Esophagus muscularis mucosa (tissue), 4 donors: ENCODE data around the gene FLNC. TPM values are rescaled to one million over a fixed set of nuclear protein-coding genes. Genes with fewer than 3 reads are reported as not detected.
A peak's percentile ranks its signal among the peaks of the same experiment; 100 is the strongest.

Experiments used
- DNase-seq: peaks from one replicate; pipeline ENCODE4 v3.0.0-alpha.2; 2017; ENCODE audit errors: extremely low spot score
- H3K27ac ChIP-seq, 4 donors: fragments of 200-600 bp; sonication (generic); replicated peaks in 1 of 4; 1 replicate in 3 of 4; 2 replicates in 1 of 4; pipeline ENCODE4 v1.5.1; 2016 to 2019; ENCODE audit warnings: mild to moderate bottlenecking in 1 of 4
- H3K27me3 ChIP-seq, 4 donors: fragments of 200-600 bp; sonication (generic); one replicate each; pipeline versions ENCODE4 v1.5.1 to v1.6.0; 2016 to 2019
- H3K36me3 ChIP-seq, 4 donors: fragments of 200-600 bp; sonication (generic); one replicate each; pipeline ENCODE4 v1.5.1; 2016 to 2019
- H3K4me1 ChIP-seq, 4 donors: fragments of 200-600 bp; sonication (generic); one replicate each; pipeline ENCODE4 v1.5.1; 2016 to 2019
- H3K4me3 ChIP-seq, 4 donors: fragments of 200-600 bp; sonication (generic); 1 replicate in 2 of 4; 2 replicates in 2 of 4; pipeline ENCODE4 v1.5.1; 2016 to 2019; ENCODE audit warnings: mild to moderate bottlenecking in 4 of 4, moderate library complexity in 1 of 4
- H3K9me3 ChIP-seq, 4 donors: fragments of 200-600 bp; sonication (generic); 1 replicate in 3 of 4; 2 replicates in 1 of 4; pipeline ENCODE4 v1.5.1; 2016 to 2019
- EP300 ChIP-seq: sonication (generic); formaldehyde crosslinking; IDR thresholded peaks from one replicate; pipeline ENCODE4 v1.6.1; 2017; ENCODE audit warnings: antibody characterized with exemption
- POLR2A ChIP-seq: fragments of 450-650 bp; IDR thresholded peaks from one replicate; pipeline ENCODE4 v1.6.1; 2017; ENCODE audit warnings: antibody characterized with exemption, moderate library complexity, mild to moderate bottlenecking, low read depth
- POLR2AphosphoS5 ChIP-seq, 2 donors: sonication (generic); formaldehyde crosslinking; IDR thresholded peaks; one replicate each; pipeline ENCODE4 v1.6.1; 2017; ENCODE audit warnings: antibody characterized with exemption in 2 of 2
- WGBS: methylation state at CpG from one replicate; pipeline ENCODE4 v1.1.5; 2018; 5-methylcytosine and 5-hydroxymethylcytosine counted together
- intact Hi-C: fragments of 100-400 bp; cut with DNase I; formaldehyde crosslinking; loops from one replicate; pipeline ENCODE4 v1.15.1; 2023
- total RNA-seq, 4 donors: library from RNA; depleted of rRNA; stranded (reverse); fragments of >200 nt; gene quantifications; one replicate each; pipeline versions ENCODE4 v1.1.0 to v1.2.1, GENCODE V29; 2016
- TF ChIP-seq, protein P1 (sequence below), 3 experiments: fragments of 200-600 bp in 2 of 3; fragments of 450-650 bp in 1 of 3; sonication (generic) in 2 of 3; IDR thresholded peaks; one replicate each; pipeline ENCODE4 v1.5.1; 2017 to 2019; ENCODE audit warnings: antibody characterized with exemption in 3 of 3, mild to moderate bottlenecking in 2 of 3, moderate library complexity in 1 of 3

FLNC gene
- total RNA-seq, 4 donors from 2014 or later = 391 to 932 (median 533) TPM

DNA sequence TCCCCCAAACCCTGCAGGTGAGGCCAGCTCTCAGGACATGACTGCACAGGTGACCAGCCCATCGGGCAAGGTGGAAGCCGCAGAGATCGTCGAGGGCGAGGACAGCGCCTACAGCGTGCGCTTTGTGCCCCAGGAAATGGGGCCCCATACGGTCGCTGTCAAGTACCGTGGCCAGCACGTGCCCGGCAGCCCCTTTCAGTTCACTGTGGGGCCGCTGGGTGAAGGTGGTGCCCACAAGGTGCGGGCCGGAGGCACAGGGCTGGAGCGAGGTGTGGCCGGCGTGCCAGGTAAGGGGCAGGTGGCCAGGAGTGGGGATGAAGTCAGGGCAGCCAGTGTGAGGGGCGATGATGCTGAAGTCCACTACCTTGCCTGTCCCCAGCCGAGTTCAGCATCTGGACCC is 24.2 kb downstream of the FLNC start:
- peak overlapping the region in 1 of 4 donors; percentile 10 for H3K27ac ChIP-seq
- H3K4me1 ChIP-seq = peaks cover 10 to 24% (median 22%) of the 10 kb centered on the region in 4 donors
- TF ChIP-seq POLR2AphosphoS5 (IDR thresholded peaks at IDR 0.05) (no peak), EP300 (no peak), POLR2A (no peak)
- TF ChIP-seq, protein P1, sequence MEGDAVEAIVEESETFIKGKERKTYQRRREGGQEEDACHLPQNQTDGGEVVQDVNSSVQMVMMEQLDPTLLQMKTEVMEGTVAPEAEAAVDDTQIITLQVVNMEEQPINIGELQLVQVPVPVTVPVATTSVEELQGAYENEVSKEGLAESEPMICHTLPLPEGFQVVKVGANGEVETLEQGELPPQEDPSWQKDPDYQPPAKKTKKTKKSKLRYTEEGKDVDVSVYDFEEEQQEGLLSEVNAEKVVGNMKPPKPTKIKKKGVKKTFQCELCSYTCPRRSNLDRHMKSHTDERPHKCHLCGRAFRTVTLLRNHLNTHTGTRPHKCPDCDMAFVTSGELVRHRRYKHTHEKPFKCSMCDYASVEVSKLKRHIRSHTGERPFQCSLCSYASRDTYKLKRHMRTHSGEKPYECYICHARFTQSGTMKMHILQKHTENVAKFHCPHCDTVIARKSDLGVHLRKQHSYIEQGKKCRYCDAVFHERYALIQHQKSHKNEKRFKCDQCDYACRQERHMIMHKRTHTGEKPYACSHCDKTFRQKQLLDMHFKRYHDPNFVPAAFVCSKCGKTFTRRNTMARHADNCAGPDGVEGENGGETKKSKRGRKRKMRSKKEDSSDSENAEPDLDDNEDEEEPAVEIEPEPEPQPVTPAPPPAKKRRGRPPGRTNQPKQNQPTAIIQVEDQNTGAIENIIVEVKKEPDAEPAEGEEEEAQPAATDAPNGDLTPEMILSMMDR (IDR thresholded peaks at IDR 0.05) = no peak
- H3K27me3 ChIP-seq = no peaks in the 10 kb centered on the region
- no peak for DNase-seq
- peaks cover 73 to 93% (median 91%) of the 10 kb centered on the region in 4 donors for H3K36me3 ChIP-seq
- 93% methylated on average over 18 of the region's 21 CpGs for WGBS
- no peaks in the 10 kb centered on the region for H3K9me3 ChIP-seq
- H3K4me3 ChIP-seq = no peak overlapping the region
- intact Hi-C loops = no loop called here

DNA sequence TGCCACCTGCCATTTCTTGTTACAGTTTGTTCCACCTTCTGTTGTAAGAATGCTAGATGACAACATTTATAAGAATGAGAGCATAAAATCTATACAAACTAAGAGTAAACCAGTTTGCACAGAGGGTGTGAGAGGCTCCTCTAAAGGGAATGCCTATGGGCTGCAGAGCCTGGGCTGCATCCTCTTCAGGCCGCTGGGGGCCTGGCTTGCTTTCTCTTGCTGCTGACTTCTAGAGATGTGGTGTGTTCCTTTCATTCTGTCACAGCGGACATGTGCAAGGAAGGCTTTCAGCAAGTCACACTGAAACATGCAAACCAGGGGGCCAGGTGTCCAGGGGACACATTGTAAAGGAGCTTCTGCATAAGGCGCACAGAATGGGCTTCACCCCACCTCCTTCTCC is 25.4 kb downstream of the FLNC start:
- no peak overlapping the region for H3K4me3 ChIP-seq
- 60% methylated on average over 2 of the region's 3 CpGs for WGBS
- H3K36me3 ChIP-seq = peaks cover 63 to 81% (median 79%) of the 10 kb centered on the region in 4 donors
- DNase-seq = no peak
- intact Hi-C loops = no loop called here
- no peaks in the 10 kb centered on the region for H3K9me3 ChIP-seq
- H3K27ac ChIP-seq = peak overlapping the region in 1 of 4 donors; percentile 42
- H3K27me3 ChIP-seq = no peaks in the 10 kb centered on the region
- TF ChIP-seq POLR2A (no peak), POLR2AphosphoS5 (IDR thresholded peaks at IDR 0.05) (no peak), EP300 (no peak)
- H3K4me1 ChIP-seq = peaks cover 22 to 35% (median 33%) of the 10 kb centered on the region in 4 donors

DNA sequence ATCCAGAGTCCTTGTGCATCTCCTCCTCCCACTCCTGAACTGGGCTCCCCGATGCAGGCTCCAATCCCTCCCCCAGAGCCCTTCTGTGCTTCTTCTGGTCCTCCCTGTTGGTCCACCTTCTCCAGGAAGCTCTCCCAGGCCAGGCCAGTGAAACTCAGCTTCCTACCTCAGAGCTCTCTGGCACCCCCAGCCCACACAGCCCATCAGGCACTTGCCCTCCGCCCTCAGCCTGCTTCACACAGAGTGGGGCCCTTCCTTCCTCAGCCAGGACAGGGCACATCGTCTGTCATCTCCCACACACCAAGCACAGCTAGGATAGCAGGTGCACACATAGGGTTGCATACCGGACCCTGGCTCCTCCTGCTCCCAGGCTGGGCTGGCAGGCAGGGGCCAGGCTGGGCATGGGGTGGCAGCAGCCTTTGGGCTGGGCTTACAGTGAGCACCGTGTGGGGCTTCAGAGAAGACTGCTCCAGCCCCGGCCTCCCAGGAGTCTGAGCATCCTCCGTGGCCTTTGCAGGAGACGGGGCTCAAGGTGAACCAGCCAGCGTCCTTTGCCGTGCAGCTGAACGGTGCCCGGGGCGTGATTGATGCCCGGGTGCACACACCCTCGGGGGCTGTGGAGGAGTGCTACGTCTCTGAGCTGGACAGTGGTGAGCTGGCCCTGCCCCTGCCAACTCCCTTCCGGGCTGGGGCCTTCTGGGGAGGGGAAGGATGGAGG is 26.0 kb downstream of the FLNC start:
- WGBS = 79% methylated on average over 6 of the region's 17 CpGs
- Histone ChIP-seq H3K9me3 (no peaks in the 10 kb centered on the region), H3K27ac (peak overlapping the region in 3 of 4 donors; percentile 39 to 53 (median 42)), H3K4me3 (no peak overlapping the region), H3K36me3 (peaks cover 57 to 75% (median 73%) of the 10 kb centered on the region in 4 donors), H3K27me3 (no peaks in the 10 kb centered on the region), H3K4me1 (peaks cover 27 to 41% (median 40%) of the 10 kb centered on the region in 4 donors)
- TF ChIP-seq POLR2AphosphoS5 (IDR thresholded peaks at IDR 0.05) (no peak), EP300 (no peak), POLR2A (no peak)
- TF ChIP-seq, protein P1 (IDR thresholded peaks at IDR 0.05) = no peak
- no peak for DNase-seq
- intact Hi-C loops = no loop called here

DNA sequence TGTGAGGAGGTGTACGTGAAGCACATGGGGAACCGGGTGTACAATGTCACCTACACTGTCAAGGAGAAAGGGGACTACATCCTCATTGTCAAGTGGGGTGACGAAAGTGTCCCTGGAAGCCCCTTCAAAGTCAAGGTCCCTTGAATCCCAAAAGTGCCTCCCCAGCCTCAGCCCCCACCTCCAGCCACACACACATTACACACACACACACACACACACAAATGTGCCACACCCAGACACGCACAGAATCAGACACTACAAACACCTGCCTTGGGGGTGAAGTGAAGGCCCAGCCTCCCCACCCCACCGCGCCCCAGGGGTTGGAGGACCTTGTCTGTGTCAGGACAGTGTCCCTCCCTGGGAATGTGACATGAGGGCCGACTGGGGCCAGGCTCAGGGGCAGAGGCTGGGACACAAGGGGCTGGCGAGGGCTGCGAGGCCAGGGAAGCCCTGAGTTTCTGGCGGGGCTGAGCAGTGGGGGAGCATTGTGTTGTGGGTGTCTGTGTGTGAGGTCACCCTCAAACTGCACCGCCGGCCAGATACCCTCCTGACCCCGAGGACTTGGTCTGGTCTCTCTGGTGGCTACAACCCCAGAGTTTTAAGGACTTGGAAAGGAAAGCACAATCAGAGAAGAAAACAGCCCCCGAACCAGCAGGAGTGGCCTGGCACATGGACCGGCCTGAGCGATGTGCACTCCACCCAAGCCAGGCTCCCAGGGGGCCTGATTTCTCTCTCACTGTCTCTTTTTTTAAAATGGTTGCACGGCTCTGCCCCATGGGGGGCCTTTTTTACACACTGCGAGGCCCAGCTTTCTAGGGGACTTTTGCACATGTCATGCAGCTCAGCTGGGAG is 28.4 kb downstream of the FLNC start:
- no peak for TF ChIP-seq EP300
- TF ChIP-seq POLR2A = no peak
- TF ChIP-seq, protein P1 (IDR thresholded peaks at IDR 0.05) = no peak
- no peak for TF ChIP-seq POLR2AphosphoS5 (IDR thresholded peaks at IDR 0.05)
- DNase-seq = no peak
- Histone ChIP-seq H3K27ac (peak overlapping the region; percentile 76 to 84 (median 80)), H3K27me3 (no peaks in the 10 kb centered on the region), H3K36me3 (peaks cover 32 to 51% (median 49%) of the 10 kb centered on the region in 4 donors), H3K9me3 (no peaks in the 10 kb centered on the region), H3K4me1 (peaks cover 41 to 60% (median 58%) of the 10 kb centered on the region in 4 donors), H3K4me3 (no peak overlapping the region)
- 53% methylated on average over 13 of the region's 18 CpGs for WGBS
- intact Hi-C loops = no loop called here
